Measurements from ENCODE around the gene SMS. TPM values are rescaled to one million over a fixed set of nuclear protein-coding genes. Genes with fewer than 3 reads are reported as not detected.

SMS gene
- polyA plus RNA-seq, 1 donor (not counting 4 experiments of a cell fraction or from before 2014, with no cell fraction given): 142 TPM

DNA sequence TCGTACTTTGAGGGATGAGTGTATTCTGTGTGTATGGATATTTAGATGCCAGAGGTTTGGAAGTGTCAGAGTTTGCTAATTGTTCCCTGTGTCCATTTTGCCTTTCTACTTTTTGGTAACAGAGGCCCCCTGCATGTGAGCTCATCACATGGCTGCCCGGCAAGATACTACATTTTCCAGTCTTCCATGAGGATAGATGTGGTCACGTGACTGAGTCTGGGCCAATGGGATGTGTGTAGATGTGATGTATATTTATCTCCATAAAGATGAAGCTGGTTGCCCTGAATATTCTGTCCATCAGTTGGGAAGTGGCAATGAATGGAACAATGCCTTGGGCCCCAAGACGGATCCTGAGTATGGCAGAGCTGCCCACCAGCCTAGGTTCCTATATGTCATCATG is 29.0 kb upstream of the SMS start:
- peaks cover 3% of the 10 kb centered on the region for H3K4me1 ChIP-seq (ENCODE audit: control insufficient read depth, extremely low read depth, insufficient read depth, low read length)
- H3K9me1 ChIP-seq (ENCODE audit: control insufficient read depth, extremely low read depth, insufficient read depth, low read length): no peaks in the 10 kb centered on the region
- DNase-seq (ENCODE audit: low read depth, low spot score) (no peak), FAIRE-seq (no peak)
- no peaks in the 10 kb centered on the region for H4K20me1 ChIP-seq (ENCODE audit: control insufficient read depth, extremely low read depth, insufficient read depth, low read length)
- no peak overlapping the region for H2AFZ ChIP-seq (ENCODE audit: control insufficient read depth, low read length)
- H3K36me3 ChIP-seq (ENCODE audit: control insufficient read depth in 2 of 2, extremely low read depth in 1 of 2, insufficient read depth in 2 of 2, low read length in 2 of 2): no peaks in the 10 kb centered on the region
- H3K79me2 ChIP-seq (ENCODE audit: control insufficient read depth, insufficient read depth, low read length): no peaks in the 10 kb centered on the region
- H3K9ac ChIP-seq (ENCODE audit: control insufficient read depth, extremely low read depth, insufficient read depth, low read length): no peak overlapping the region
- TF ChIP-seq, protein P1, sequence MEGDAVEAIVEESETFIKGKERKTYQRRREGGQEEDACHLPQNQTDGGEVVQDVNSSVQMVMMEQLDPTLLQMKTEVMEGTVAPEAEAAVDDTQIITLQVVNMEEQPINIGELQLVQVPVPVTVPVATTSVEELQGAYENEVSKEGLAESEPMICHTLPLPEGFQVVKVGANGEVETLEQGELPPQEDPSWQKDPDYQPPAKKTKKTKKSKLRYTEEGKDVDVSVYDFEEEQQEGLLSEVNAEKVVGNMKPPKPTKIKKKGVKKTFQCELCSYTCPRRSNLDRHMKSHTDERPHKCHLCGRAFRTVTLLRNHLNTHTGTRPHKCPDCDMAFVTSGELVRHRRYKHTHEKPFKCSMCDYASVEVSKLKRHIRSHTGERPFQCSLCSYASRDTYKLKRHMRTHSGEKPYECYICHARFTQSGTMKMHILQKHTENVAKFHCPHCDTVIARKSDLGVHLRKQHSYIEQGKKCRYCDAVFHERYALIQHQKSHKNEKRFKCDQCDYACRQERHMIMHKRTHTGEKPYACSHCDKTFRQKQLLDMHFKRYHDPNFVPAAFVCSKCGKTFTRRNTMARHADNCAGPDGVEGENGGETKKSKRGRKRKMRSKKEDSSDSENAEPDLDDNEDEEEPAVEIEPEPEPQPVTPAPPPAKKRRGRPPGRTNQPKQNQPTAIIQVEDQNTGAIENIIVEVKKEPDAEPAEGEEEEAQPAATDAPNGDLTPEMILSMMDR (optimal IDR thresholded peaks at IDR 0.05 in 1 of 3, IDR thresholded peaks at IDR 0.05 in 1 of 3, conservative IDR thresholded peaks at IDR 0.05 in 1 of 3; ENCODE audit: extremely low read depth in 1 of 3, insufficient read depth in 2 of 3, low read length in 3 of 3): no peak
- TF ChIP-seq EZH2 (IDR thresholded peaks at IDR 0.05; ENCODE audit: low read length): no peak
- H3K4me2 ChIP-seq (ENCODE audit: control insufficient read depth, extremely low read depth, insufficient read depth, low read depth, low read length): no peak overlapping the region
- dilution Hi-C loops (cut with MboI; ENCODE audit: extremely low pct_ligation_motif_present, low sequenced_read_pairs): no loop called here
- no peak overlapping the region for H3K4me3 ChIP-seq (ENCODE audit: control insufficient read depth in 2 of 3, extremely low read depth in 1 of 3, insufficient read depth in 2 of 3, low read depth in 1 of 3, low read length in 3 of 3)
- no peaks in the 10 kb centered on the region for H3K9me3 ChIP-seq (ENCODE audit: control insufficient read depth, low read depth, low read length)
- no peaks in the 10 kb centered on the region for H3K27me3 ChIP-seq (ENCODE audit: control insufficient read depth, extremely low read depth, insufficient read depth, low read length)
- H3K27ac ChIP-seq (ENCODE audit: control insufficient read depth, insufficient read depth, low read length): no peak overlapping the region

DNA sequence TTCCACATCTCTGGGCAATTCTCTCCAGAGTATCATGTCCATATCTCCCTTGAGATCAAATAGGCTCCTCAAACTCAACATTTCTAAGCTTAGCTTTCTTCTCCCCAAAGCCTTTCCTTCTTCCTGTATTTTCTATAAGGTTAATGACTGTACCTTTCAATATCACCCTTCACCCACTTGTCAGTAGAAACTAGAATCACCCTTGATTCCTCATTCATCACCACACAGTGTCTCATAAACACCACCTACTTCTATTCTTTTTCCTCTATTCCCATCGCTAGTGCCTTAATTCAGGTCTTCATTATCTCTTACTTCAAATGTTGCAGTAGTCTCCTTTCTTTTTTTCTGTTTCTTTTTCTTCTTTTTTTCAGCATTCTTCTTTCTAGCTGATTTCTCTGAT is 28.3 kb upstream of the SMS start:
- no peaks in the 10 kb centered on the region for H3K9me3 ChIP-seq (ENCODE audit: control insufficient read depth, low read depth, low read length)
- no peaks in the 10 kb centered on the region for H3K36me3 ChIP-seq (ENCODE audit: control insufficient read depth in 2 of 2, extremely low read depth in 1 of 2, insufficient read depth in 2 of 2, low read length in 2 of 2)
- no peak overlapping the region for H3K4me2 ChIP-seq (ENCODE audit: control insufficient read depth, extremely low read depth, insufficient read depth, low read depth, low read length)
- no peaks in the 10 kb centered on the region for H3K9me1 ChIP-seq (ENCODE audit: control insufficient read depth, extremely low read depth, insufficient read depth, low read length)
- H3K4me3 ChIP-seq (ENCODE audit: control insufficient read depth in 2 of 3, extremely low read depth in 1 of 3, insufficient read depth in 2 of 3, low read depth in 1 of 3, low read length in 3 of 3): no peak overlapping the region
- no peaks in the 10 kb centered on the region for H4K20me1 ChIP-seq (ENCODE audit: control insufficient read depth, extremely low read depth, insufficient read depth, low read length)
- no peaks in the 10 kb centered on the region for H3K27me3 ChIP-seq (ENCODE audit: control insufficient read depth, extremely low read depth, insufficient read depth, low read length)
- H3K27ac ChIP-seq (ENCODE audit: control insufficient read depth, insufficient read depth, low read length): no peak overlapping the region
- dilution Hi-C loops (cut with MboI; ENCODE audit: extremely low pct_ligation_motif_present, low sequenced_read_pairs): no loop called here
- no peaks in the 10 kb centered on the region for H3K79me2 ChIP-seq (ENCODE audit: control insufficient read depth, insufficient read depth, low read length)
- TF ChIP-seq EZH2 (IDR thresholded peaks at IDR 0.05; ENCODE audit: low read length): no peak
- TF ChIP-seq, protein P1 (optimal IDR thresholded peaks at IDR 0.05 in 1 of 3, IDR thresholded peaks at IDR 0.05 in 1 of 3, conservative IDR thresholded peaks at IDR 0.05 in 1 of 3; ENCODE audit: extremely low read depth in 1 of 3, insufficient read depth in 2 of 3, low read length in 3 of 3): no peak
- no peak for FAIRE-seq
- no peak overlapping the region for H3K9ac ChIP-seq (ENCODE audit: control insufficient read depth, extremely low read depth, insufficient read depth, low read length)
- H3K4me1 ChIP-seq (ENCODE audit: control insufficient read depth, extremely low read depth, insufficient read depth, low read length): peaks cover 3% of the 10 kb centered on the region
- DNase-seq (ENCODE audit: low read depth, low spot score): no peak
- no peak overlapping the region for H2AFZ ChIP-seq (ENCODE audit: control insufficient read depth, low read length)
